ENCODE measurements around the gene LYPLAL1.

GRCh38 chr1:219185486-219186117 is 11.9 kb downstream of the LYPLAL1 start:
- no peak for TF ChIP-seq CTCF (IDR thresholded peaks at IDR 0.05; ENCODE audit: low read depth, low read length, poor library complexity, severe bottlenecking)
- TF ChIP-seq EZH2phosphoT487 (IDR thresholded peaks at IDR 0.05; ENCODE audit: borderline replicate concordance, low read length) = no peak
